K562 (cell line): Measurements from ENCODE around the gene DPH2. TPM values are rescaled to one million over a fixed set of nuclear protein-coding genes. Genes with fewer than 3 reads are reported as not detected.

Source experiments
- CAMTA2 ChIP-seq: fragments of 250-450 bp; sonication (Bioruptor Pico); conservative IDR thresholded peaks from 2 replicates; pipeline ENCODE4 v1.5.1; 2022
- CHD1 ChIP-seq: fragments of 200-600 bp; sonication (generic); IDR thresholded peaks from one replicate; pipeline ENCODE4 v1.6.1; 2012; ENCODE audit warnings: mild to moderate bottlenecking, moderate library complexity, low read length, inconsistent platforms
- ETV5 ChIP-seq: sonication (generic); formaldehyde crosslinking; IDR thresholded peaks from 2 replicates; pipeline ENCODE4 v1.4.0; 2020; ENCODE audit warnings: low read depth, mild to moderate bottlenecking, missing genetic modification reagents
- FOXK2 ChIP-seq, 2 experiments: fragments of 450-650 bp; IDR thresholded peaks in 1 of 2; conservative IDR thresholded peaks in 1 of 2; 2 replicates each; pipeline ENCODE4 v1.6.1; 2016; ENCODE audit warnings: low read depth in 2 of 2, mild to moderate bottlenecking in 1 of 2
- HLTF ChIP-seq: fragments of 450-650 bp; IDR thresholded peaks from 2 replicates; pipeline ENCODE4 v1.6.1; 2016
- KDM2B ChIP-seq: fragments of 250-450 bp; sonication (Bioruptor Pico); IDR thresholded peaks from 2 replicates; pipeline ENCODE4 v1.8.0; 2021; ENCODE audit warnings: mild to moderate bottlenecking, moderate library complexity
- NBN ChIP-seq: fragments of 450-650 bp; IDR thresholded peaks from 2 replicates; pipeline ENCODE4 v1.6.1; 2016; ENCODE audit warnings: low read depth, mild to moderate bottlenecking
- NEUROD1 ChIP-seq: fragments of 150-350 bp; IDR thresholded peaks from 2 replicates; pipeline ENCODE4 v1.6.1; 2014; ENCODE audit warnings: borderline replicate concordance, low read length, low read depth; ENCODE audit not compliant: partially characterized antibody
- NFXL1 ChIP-seq: fragments of 450-650 bp; formaldehyde crosslinking; IDR thresholded peaks from 2 replicates; pipeline ENCODE4 v1.4.0; 2021; ENCODE audit warnings: mild to moderate bottlenecking
- PHB2 ChIP-seq: fragments of 450-650 bp; IDR thresholded peaks from 2 replicates; pipeline ENCODE4 v1.6.1; 2017; ENCODE audit warnings: low read depth
- POLR2G ChIP-seq: fragments of 200-400 bp; formaldehyde crosslinking; IDR thresholded peaks from 2 replicates; pipeline ENCODE4 v1.6.1; 2017; ENCODE audit warnings: low read depth, mild to moderate bottlenecking, antibody characterized with exemption, low read length, moderate library complexity
- RBBP5 ChIP-seq: fragments of 200-600 bp; sonication (generic); IDR thresholded peaks from 2 replicates; pipeline ENCODE4 v1.6.1; 2012; ENCODE audit warnings: borderline replicate concordance, mild to moderate bottlenecking, low read length, control low read depth, inconsistent platforms; ENCODE audit not compliant: insufficient read depth, poor library complexity, severe bottlenecking
- TCF3 ChIP-seq: sonication (generic); formaldehyde crosslinking; IDR thresholded peaks from 2 replicates; pipeline ENCODE4 v1.4.0; 2020; ENCODE audit warnings: mild to moderate bottlenecking, missing genetic modification reagents
- ZNF134 ChIP-seq: fragments of 250-450 bp; sonication (Bioruptor Pico); conservative IDR thresholded peaks from 2 replicates; pipeline ENCODE4 v1.4.0; 2020
- ZNF175 ChIP-seq: fragments of 200-800 bp; sonication (Bioruptor generic); IDR thresholded peaks from 2 replicates; pipeline ENCODE4 v1.6.1; 2016; ENCODE audit warnings: low read depth, mild to moderate bottlenecking, missing genetic modification characterization, missing compliant biosample characterization
- ZNF232 ChIP-seq: sonication (generic); formaldehyde crosslinking; IDR thresholded peaks from 2 replicates; pipeline ENCODE4 v1.8.0; 2022; ENCODE audit warnings: mild to moderate bottlenecking, missing genetic modification reagents
- ZNF263 ChIP-seq: sonication (generic); formaldehyde crosslinking; IDR thresholded peaks from 2 replicates; pipeline ENCODE4 v1.8.0; 2022; ENCODE audit warnings: mild to moderate bottlenecking, missing genetic modification reagents, borderline replicate concordance
- ZNF3 ChIP-seq: fragments of 250-450 bp; sonication (Bioruptor Pico); IDR thresholded peaks from 2 replicates; pipeline ENCODE4 v1.5.0; 2021; ENCODE audit warnings: mild to moderate bottlenecking, moderate library complexity
- polyA plus RNA-seq, 8 experiments: library from polyadenylated mRNA; depleted of rRNA in 4 of 8; stranded (reverse) in 5 of 8; unstranded in 3 of 8; fragments of >200 nt; fragmentation: Nextera tagmentation in 2 of 8; fragmentation: Illumina TruSeq in 1 of 8; extraction: Ambion mirVana in 2 of 8; extraction: Trizol in 1 of 8; gene quantifications; 2 replicates each; pipeline versions ENCODE4 v1.2.1 to v1.2.3, GENCODE V29; 2011 to 2014; ENCODE audit warnings: inconsistent platforms in 1 of 8, missing spikeins in 1 of 8
- total RNA-seq, 7 experiments: library from RNA; depleted of rRNA in 6 of 7; stranded (reverse); fragments of >200 nt in 6 of 7; fragmentation: Illumina TruSeq in 2 of 7; extraction: Trizol in 2 of 7; gene quantifications; 2 replicates each; pipeline versions ENCODE4 v1.2.1 to v1.2.3, GENCODE V29; 2011 to 2021; ENCODE audit warnings: low replicate concordance in 1 of 7
- TF ChIP-seq, protein P1 (sequence below): fragments of 450-650 bp; formaldehyde crosslinking; IDR thresholded peaks from 2 replicates; pipeline ENCODE4 v1.4.0; 2022; ENCODE audit warnings: missing genetic modification characterization
- TF ChIP-seq, protein P2 (sequence below), 2 experiments: fragments of 200-800 bp in 1 of 2; sonication (Bioruptor generic) in 1 of 2; sonication (generic) in 1 of 2; formaldehyde crosslinking in 1 of 2; IDR thresholded peaks in 1 of 2; conservative IDR thresholded peaks in 1 of 2; 2 replicates each; pipeline versions ENCODE4 v1.5.0 to v1.6.1; 2016 to 2020; ENCODE audit warnings: missing compliant biosample characterization in 1 of 2, missing genetic modification characterization in 1 of 2, missing genetic modification reagents in 1 of 2
- TF ChIP-seq, protein P3 (sequence below): fragments of 250-450 bp; sonication (Bioruptor Pico); IDR thresholded peaks from 2 replicates; pipeline ENCODE4 v1.4.0; 2020
- TF ChIP-seq, protein P4 (sequence below): sonication (generic); formaldehyde crosslinking; IDR thresholded peaks from 2 replicates; pipeline ENCODE4 v1.8.1; 2022; ENCODE audit warnings: missing genetic modification reagents

Gene DPH2
- total and polyA plus RNA-seq, 9 of the 15 experiments (the other 6 are each of a cell fraction or from before 2014, with no cell fraction given): 17.9 to 94.1 (median 68.1) TPM

DNA sequence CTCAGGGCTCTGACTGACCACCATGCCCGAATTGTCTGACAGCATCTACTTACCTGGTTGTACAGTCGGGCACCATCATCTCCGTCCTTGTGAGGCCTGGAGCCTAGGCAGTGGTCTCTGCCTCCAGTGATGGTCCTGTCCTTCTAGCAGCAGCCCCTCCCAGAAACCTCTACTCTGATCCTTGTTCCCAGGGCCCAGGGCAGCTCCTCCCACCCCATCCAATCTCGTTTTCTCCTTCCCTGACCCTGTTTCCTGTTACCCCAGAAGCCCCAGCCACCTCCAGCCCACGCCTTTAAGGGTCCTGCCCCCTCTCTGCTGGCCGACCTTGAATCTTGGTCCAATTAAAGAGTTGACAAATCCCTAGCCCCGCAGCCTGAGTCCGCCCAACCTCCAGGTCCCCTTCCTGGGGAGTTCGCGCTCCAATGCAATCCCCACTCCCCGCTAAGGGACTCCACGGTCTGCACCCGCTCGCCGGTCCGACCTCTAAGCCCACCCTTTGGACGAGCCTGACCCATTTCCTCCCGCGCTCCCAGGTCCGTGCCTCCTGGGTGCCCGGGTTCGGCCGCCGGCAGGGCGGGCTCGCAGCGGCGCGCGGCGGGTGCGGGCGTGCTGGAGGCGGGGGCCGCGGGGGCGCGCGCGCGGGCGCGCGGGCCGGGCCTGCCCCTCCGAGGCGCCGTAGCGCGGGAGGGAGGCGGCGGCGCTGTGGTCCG lies 8.9 kb downstream of the DPH2 start, which contains the start of gene B4GALT2 (continued):
- TF ChIP-seq TCF3 (CRISPR knock-in tag) (no peak), HLTF (no peak), KDM2B (CRISPR knock-in tag) (peak; percentile 93), NEUROD1 (no peak), CAMTA2 (no peak), PHB2 (no peak), NBN (no peak), RBBP5 (peak; percentile 12), FOXK2 (conservative IDR thresholded peaks at IDR 0.05 in 1 of 2, IDR thresholded peaks at IDR 0.05 in 1 of 2; ENCODE audit: low read depth in 2 of 2) (no peak), POLR2G (peak; percentile 75), NFXL1 (no peak), ZNF232 (CRISPR knock-in tag) (no peak), ZNF134 (CRISPR knock-in tag) (no peak), CHD1 (peak; percentile 27), ZNF263 (CRISPR knock-in tag) (0 out of 2 replicates have a peak, but pooled peaks have one; percentile 25), ETV5 (no peak), ZNF3 (CRISPR knock-in tag) (no peak), ZNF175 (CRISPR knock-in tag) (no peak)
- TF ChIP-seq, protein P1, sequence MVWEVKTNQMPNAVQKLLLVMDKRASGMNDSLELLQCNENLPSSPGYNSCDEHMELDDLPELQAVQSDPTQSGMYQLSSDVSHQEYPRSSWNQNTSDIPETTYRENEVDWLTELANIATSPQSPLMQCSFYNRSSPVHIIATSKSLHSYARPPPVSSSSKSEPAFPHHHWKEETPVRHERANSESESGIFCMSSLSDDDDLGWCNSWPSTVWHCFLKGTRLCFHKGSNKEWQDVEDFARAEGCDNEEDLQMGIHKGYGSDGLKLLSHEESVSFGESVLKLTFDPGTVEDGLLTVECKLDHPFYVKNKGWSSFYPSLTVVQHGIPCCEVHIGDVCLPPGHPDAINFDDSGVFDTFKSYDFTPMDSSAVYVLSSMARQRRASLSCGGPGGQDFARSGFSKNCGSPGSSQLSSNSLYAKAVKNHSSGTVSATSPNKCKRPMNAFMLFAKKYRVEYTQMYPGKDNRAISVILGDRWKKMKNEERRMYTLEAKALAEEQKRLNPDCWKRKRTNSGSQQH (CRISPR knock-in tag): no peak
- TF ChIP-seq, protein P2, sequence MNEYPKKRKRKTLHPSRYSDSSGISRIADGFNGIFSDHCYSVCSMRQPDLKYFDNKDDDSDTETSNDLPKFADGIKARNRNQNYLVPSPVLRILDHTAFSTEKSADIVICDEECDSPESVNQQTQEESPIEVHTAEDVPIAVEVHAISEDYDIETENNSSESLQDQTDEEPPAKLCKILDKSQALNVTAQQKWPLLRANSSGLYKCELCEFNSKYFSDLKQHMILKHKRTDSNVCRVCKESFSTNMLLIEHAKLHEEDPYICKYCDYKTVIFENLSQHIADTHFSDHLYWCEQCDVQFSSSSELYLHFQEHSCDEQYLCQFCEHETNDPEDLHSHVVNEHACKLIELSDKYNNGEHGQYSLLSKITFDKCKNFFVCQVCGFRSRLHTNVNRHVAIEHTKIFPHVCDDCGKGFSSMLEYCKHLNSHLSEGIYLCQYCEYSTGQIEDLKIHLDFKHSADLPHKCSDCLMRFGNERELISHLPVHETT (CRISPR knock-in tag; conservative IDR thresholded peaks at IDR 0.05 in 1 of 2, IDR thresholded peaks at IDR 0.05 in 1 of 2): no peak
- TF ChIP-seq, protein P3, sequence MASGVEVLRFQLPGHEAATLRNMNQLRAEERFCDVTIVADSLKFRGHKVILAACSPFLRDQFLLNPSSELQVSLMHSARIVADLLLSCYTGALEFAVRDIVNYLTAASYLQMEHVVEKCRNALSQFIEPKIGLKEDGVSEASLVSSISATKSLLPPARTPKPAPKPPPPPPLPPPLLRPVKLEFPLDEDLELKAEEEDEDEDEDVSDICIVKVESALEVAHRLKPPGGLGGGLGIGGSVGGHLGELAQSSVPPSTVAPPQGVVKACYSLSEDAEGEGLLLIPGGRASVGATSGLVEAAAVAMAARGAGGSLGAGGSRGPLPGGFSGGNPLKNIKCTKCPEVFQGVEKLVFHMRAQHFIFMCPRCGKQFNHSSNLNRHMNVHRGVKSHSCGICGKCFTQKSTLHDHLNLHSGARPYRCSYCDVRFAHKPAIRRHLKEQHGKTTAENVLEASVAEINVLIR (CRISPR knock-in tag): no peak
- TF ChIP-seq, protein P4, sequence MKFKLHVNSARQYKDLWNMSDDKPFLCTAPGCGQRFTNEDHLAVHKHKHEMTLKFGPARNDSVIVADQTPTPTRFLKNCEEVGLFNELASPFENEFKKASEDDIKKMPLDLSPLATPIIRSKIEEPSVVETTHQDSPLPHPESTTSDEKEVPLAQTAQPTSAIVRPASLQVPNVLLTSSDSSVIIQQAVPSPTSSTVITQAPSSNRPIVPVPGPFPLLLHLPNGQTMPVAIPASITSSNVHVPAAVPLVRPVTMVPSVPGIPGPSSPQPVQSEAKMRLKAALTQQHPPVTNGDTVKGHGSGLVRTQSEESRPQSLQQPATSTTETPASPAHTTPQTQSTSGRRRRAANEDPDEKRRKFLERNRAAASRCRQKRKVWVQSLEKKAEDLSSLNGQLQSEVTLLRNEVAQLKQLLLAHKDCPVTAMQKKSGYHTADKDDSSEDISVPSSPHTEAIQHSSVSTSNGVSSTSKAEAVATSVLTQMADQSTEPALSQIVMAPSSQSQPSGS (CRISPR knock-in tag): no peak
